IPS DF 19.7 (cell line): ENCODE measurements around the gene PALM3.
"Not testable (repeated sequence)": the region's sequence is repeated elsewhere in the genome, so short reads cannot be mapped to it uniquely, and the experiment has no call there.

Experiments
- DNase-seq: peaks from one replicate; pipeline ENCODE4 v3.0.0-alpha.2; 2013; ENCODE audit warnings: low read depth, low spot score

Gene PALM3

DNA sequence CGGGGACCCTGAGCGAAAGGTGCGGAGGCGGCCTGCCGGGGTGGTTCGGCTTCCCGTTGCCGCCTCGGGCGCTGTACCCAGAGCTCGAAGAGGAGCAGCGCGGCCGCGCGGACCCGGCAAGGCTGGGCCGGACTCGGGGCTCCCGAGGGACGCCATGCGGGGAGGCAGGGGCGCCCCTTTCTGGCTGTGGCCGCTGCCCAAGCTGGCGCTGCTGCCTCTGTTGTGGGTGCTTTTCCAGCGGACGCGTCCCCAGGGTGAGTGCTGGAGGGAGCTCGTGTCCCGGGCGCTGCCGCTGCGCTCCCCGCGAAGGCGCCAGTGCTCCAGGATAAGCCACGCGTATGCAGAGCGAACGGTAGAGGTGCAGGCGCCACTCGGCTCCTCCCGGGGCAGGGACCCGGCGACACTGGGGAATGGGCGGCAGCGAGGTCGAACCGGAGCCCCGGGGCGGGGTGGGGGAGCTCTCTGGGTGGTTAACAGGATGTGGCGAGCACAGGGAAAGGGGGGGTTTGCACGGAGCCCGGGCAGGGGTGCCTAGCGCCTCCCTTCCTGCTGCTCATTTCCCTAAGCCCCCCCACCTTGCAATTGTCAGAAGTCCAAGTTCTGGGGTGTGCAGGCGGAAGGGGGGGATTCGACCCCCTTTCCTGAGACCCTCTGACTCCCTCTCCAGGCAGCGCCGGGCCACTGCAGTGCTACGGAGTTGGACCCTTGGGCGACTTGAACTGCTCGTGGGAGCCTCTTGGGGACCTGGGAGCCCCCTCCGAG lies 30.0 kb downstream of the PALM3 start, which contains the start of gene IL27RA:
Gene IL27RA (plus strand): TSS at position 44 of the 762 bp plus-strand sequence. CDS start 111 bp downstream, at position 155.
- DNase-seq, result no peak

GRCh38 chr19:14030997-14031718 lies 30.7 kb downstream of the PALM3 start:
- no peak for DNase-seq

DNA sequence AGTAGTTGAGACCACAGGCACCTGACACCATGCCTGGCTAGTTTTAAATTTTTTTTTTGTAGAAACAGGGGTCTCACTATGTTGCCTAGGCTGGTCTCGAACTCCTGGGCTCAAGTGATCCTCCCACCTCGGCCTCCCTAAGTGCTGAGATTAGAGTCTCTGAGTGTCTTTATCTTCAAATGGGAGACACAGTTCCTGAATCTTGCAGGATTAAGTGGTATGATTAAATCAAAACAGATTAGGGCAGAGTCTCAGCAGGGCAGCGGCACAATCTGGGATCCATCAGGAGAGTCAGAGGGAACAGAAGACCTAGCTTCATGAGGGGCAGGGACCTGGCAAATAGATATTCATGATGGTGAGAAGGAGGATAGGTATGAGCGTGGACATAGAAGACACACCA lies 33.0 kb downstream of the PALM3 start:
- no peak for DNase-seq

DNA sequence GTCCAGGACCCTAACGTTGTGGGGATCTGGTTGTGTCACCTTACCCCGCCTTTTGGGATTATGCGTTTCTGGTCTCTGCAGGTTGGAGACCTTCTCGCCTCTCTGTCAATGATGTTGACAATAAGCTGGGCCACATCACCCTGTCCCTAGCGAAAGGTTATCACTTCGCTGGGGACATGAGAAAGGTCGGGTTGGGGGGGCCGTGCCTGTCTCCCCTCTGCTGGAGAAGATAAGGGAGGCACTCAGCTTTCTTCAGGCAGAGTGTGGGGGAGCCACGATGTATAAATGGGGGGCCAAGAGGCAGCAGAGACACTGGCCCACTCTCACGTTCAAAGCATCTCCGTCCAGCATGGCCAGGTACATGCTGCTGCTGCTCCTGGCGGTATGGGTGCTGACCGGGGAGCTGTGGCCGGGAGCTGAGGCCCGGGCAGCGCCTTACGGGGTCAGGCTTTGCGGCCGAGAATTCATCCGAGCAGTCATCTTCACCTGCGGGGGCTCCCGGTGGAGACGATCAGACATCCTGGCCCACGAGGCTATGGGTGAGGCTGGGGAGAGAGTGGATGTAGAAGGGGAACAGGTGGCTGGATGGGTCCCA lies 33.9 kb downstream of the PALM3 start, which contains the start of gene RLN3:
Gene RLN3 (plus strand): TSS at position 293 of the 595 bp plus-strand sequence. CDS start 57 bp downstream, at position 350.
- DNase-seq, result no peak

DNA sequence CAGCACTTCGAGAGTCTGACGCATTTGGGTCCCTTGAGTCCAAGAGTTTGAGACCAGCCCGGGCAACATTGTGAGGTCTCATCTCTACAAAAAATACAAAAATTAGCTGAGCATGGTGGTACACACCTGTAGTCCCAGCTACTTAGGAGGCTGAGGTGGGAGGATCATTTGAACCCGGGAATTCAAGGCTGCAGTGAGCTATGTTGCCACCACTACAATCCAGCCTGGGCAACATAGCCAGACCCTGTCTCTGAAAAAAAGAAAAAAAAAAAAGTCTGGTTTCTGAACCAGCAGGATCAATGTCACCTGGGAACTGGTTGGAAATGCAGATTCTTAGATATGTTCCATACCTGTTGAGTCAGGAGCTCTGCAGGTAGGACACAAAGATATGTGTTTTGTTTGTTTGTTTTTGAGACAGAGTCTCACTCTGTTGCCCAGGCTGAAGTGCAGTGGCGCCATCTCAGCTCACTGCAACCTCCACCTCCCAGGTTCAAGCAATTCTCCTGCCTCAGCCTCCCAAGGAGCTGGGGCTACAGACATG lies 35.2 kb downstream of the PALM3 start:
- not testable (repeated sequence) for DNase-seq

- no peak for DNase-seq
Observed at GRCh38 chr19:14023404-14024235, 38.3 kb downstream of the PALM3 start.

GRCh38 chr19:14022469-14022868 lies 39.4 kb downstream of the PALM3 start:
- no peak for DNase-seq

DNA sequence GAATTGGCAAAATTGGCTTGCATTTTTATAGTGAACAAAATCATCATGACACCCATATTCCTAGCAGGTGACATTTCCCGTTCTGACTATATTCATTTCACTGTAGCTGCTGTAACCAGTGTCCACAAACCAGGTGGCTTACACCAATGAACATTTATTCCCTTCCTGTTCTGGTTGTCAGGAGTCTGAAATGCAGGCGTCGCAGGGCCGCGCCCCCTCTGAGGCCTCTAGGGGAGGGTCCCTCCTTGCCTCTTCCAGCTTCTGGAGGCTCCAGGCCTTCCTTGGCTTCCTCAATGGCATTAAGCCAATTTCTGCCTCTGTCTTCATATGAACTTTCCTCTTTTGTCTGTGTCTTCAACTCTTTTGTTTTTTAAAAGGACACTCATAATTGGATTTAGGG lies 40.4 kb downstream of the PALM3 start:
- no peak for DNase-seq

GRCh38 chr19:14019739-14020138 lies 42.1 kb downstream of the PALM3 start:
- DNase-seq, result not testable (repeated sequence)

DNA sequence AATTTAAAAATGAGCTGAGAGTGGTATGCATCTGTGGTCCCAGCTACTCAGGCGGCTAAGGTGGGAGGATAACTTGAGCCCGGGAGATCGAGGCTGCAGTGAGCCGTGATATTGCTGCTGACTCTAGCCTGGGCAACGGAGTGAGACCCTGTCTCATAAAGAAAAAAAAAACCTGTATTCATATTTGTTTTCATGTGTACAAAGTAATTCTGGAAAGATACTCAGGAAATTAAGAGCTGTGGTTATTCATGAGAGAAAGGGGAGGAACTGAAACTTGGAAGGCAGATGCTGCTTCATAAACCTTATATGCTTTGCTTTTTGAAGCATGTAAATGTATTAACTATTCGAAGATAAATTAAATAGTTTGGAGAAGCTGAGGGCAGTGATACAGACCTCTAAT lies 42.8 kb downstream of the PALM3 start:
- DNase-seq, result no peak

GRCh38 chr19:14015524-14016035 lies 46.3 kb downstream of the PALM3 start:
- no peak for DNase-seq

DNA sequence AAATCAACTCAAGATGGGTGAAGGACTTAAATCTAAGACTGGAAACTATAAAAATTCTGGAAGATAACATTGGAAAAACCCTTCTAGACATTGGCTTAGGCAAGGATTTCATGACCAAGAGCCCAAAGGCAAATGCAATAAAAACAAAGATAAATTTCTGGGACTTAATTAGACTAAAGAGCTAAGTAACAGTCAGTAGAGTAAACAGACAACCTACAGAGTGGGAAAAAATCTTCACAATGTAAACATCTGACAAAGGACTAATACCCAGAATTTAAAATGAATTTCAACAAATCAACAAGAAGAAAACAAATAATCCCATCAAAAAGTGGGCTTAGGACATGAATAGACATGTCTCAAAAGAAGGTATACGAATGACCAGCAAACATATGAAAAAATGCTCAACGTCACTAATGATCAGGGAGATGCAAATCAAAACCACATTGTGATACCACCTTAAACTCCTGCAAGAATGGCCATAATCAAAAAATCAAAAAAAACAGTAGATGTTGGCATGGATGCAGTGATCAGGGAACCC lies 49.4 kb downstream of the PALM3 start:
- no peak for DNase-seq

DNA sequence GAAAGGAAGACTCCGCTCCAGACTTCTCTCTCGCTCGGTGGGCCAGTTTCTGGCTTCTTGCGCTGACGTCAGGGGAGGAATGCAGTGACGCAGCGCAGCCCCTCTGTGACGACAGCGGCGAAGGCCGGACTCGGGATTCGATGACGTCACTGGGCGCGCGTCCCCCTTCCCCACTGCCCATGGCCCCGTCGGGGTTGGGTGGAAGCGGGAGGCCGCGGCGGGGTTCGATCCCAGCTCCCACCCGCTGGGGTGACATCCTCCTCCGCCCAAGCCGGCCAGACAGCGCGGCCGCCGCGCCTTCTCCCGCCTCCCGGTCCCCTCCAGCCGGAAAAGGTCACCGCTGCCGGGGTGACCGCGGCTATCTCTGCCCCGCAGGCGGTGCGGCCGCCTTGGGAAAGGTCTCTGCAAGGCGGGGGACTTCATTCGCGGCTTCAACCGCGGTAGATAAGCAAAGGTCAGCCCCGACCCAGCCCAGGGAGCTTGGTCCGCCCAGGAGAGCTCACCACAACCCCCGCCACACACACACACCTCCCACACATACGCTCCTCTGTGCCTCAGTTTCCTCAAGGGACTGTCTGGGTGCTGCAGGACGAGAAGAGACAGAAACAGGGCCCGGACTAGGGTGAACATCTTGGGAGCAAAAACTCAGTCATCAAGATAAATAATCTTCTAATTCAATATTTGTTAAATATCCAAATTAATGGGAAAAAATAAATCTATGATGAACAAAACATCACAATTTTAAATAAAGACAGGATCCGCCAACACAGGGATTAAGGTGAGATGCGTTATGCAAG lies 54.9 kb downstream of the PALM3 start:
- no peak for DNase-seq

DNA sequence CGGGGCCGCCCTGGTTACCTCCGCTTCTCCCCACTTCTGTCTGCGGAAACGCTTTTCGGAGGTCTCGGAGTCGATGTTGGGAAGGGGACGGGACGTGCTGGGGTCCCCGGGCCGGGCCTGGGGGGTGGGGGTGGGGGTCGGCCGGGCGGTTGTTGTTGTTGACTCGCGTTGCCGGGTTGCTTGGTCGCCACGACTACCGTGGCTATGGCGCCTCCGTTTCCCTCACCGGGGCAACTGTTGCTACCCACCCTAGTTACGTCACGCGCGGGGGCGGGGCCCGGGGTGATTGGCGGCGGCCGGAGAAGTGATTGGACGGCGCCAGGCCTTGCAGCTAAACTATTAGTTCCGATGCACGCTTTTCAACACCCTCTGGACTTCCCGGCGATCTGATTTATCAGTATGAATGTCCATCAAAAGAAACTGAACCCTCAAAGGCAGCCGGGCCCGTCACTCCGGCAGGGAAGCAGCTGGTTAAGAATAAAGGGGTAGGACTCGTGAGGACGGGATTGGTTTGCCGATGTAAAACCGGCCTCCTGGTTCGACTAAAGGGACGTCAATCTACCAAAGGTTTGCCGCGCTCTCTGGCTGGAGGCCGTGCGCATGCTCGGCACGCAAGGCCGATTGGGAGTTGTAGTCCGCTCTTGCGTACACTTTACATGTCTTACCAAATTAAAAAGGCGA lies 55.7 kb downstream of the PALM3 start, which contains the start of gene RFX1:
Gene RFX1 (minus strand): TSS at position 236 of the 681 bp plus-strand sequence. CDS start 12,477 bp downstream, outside the sequence.
- peak; percentile 99 for DNase-seq

GRCh38 chr19:14005349-14006084 lies 56.4 kb downstream of the PALM3 start:
- no peak for DNase-seq

GRCh38 chr19:14004619-14005348 lies 57.1 kb downstream of the PALM3 start:
- DNase-seq, result no peak
